B cell (primary cell): ENCODE measurements around the gene IFT122. TPM values are rescaled to one million over a fixed set of nuclear protein-coding genes. Genes with fewer than 3 reads are reported as not detected.

Experiments used
- ATAC-seq: fragments of 200-7000 bp; cut with Tn5 transposase; one replicate; pipeline ENCODE4 v1.10.0; 2021; ENCODE audit warnings: low read depth, mild to moderate bottlenecking, moderate number of reproducible peaks, moderate library complexity
- CTCF ChIA-PET: fragments of 350-600 bp; sonication (Branson Sonifier 250); formaldehyde crosslinking; loops from one replicate; lab custom pipeline; 2021; ENCODE audit warnings: antibody characterized with exemption, inconsistent platforms; lab: Charles Lee
- POLR2A ChIA-PET: fragments of 350-600 bp; sonication (Branson Sonifier 250); formaldehyde crosslinking; loops from one replicate; lab custom pipeline; 2021; ENCODE audit warnings: antibody characterized with exemption; lab: Charles Lee
- DNase-seq: peaks from one replicate; pipeline ENCODE4 v3.0.0; 2013
- H2AFZ ChIP-seq: 2 replicates; pipeline ENCODE4 v1.6.1; 2012; ENCODE audit warnings: mild to moderate bottlenecking, low read depth, low read length; ENCODE audit not compliant: insufficient read depth, poor library complexity, severe bottlenecking
- H3K27ac ChIP-seq, 2 donors: 1 replicate in 1 of 2; 2 replicates in 1 of 2; pipeline ENCODE4 v1.5.1; 2012 to 2013; ENCODE audit warnings: low read length in 2 of 2, mild to moderate bottlenecking in 2 of 2, moderate library complexity in 1 of 2
- H3K27me3 ChIP-seq, 4 experiments: fragments of 200-600 bp in 1 of 4; sonication (generic) in 1 of 4; replicated peaks in 1 of 4; 1 replicate in 2 of 4; 2 replicates in 2 of 4; pipeline versions ENCODE4 v1.6.1 to v1.7.0; 2013 to 2016; ENCODE audit warnings: low read length in 3 of 4, mild to moderate bottlenecking in 2 of 4, mixed read lengths in 1 of 4, moderate library complexity in 1 of 4; ENCODE audit not compliant: insufficient read depth in 4 of 4, control insufficient read depth in 3 of 4; ENCODE audit errors: control extremely low read depth in 1 of 4
- H3K36me3 ChIP-seq, 2 experiments: replicated peaks in 1 of 2; 1 replicate in 1 of 2; 2 replicates in 1 of 2; pipeline versions ENCODE4 v1.6.1 to v1.7.1; 2013; ENCODE audit warnings: low read length in 1 of 2; ENCODE audit not compliant: insufficient read depth in 2 of 2, control insufficient read depth in 1 of 2; ENCODE audit errors: control extremely low read depth in 1 of 2, extremely low read depth in 1 of 2
- H3K4me1 ChIP-seq, 2 donors: fragments of 200-600 bp in 1 of 2; sonication (generic) in 1 of 2; 1 replicate in 1 of 2; 2 replicates in 1 of 2; pipeline versions ENCODE4 v1.5.1 to v1.6.1; 2013 to 2017; ENCODE audit warnings: low read length in 2 of 2; ENCODE audit not compliant: control insufficient read depth in 2 of 2, insufficient read depth in 2 of 2
- H3K4me2 ChIP-seq: replicated peaks from 2 replicates; pipeline ENCODE3; 2012; ENCODE audit warnings: mild to moderate bottlenecking, low read depth, low read length; ENCODE audit not compliant: poor library complexity, severe bottlenecking
- H3K4me3 ChIP-seq, 5 experiments: fragments of 200-600 bp in 1 of 5; sonication (generic) in 1 of 5; 1 replicate in 3 of 5; 2 replicates in 2 of 5; pipeline versions ENCODE4 v1.5.1 to v1.7.0; 2011 to 2016; ENCODE audit warnings: low read length in 4 of 5, mild to moderate bottlenecking in 4 of 5, low read depth in 2 of 5, control low read depth in 1 of 5, moderate library complexity in 1 of 5; ENCODE audit not compliant: insufficient read depth in 1 of 5; ENCODE audit errors: control extremely low read depth in 1 of 5, extremely low read depth in 1 of 5
- H3K79me2 ChIP-seq: fragments of 200-600 bp; sonication (generic); one replicate; pipeline ENCODE4 v1.6.0; 2016; ENCODE audit warnings: low read length; ENCODE audit not compliant: control insufficient read depth, insufficient read depth
- H3K9ac ChIP-seq: fragments of 200-600 bp; sonication (generic); 2 replicates; pipeline ENCODE4 v1.6.1; 2017; ENCODE audit warnings: mild to moderate bottlenecking, low read length, moderate library complexity
- H3K9me3 ChIP-seq, 3 donors: one replicate each; pipeline versions ENCODE4 v1.6.1 to v1.7.1; 2013; ENCODE audit warnings: low read length in 2 of 3; ENCODE audit not compliant: control insufficient read depth in 2 of 3, insufficient read depth in 1 of 3; ENCODE audit errors: control extremely low read depth in 1 of 3
- H4K20me1 ChIP-seq: 2 replicates; pipeline ENCODE4 v1.6.0; 2012; ENCODE audit warnings: mild to moderate bottlenecking, low read length; ENCODE audit not compliant: insufficient read depth, control insufficient read depth, poor library complexity, severe bottlenecking
- H3K27ac Mint-ChIP-seq: one replicate; pipeline ENCODE4 v1.8.0; 2021; ENCODE audit warnings: mixed read lengths
- H3K27me3 Mint-ChIP-seq: one replicate; pipeline ENCODE4 v1.8.0; 2021; ENCODE audit warnings: mixed read lengths
- H3K4me1 Mint-ChIP-seq: one replicate; pipeline ENCODE4 v1.8.0; 2021; ENCODE audit warnings: mixed read lengths
- H3K4me3 Mint-ChIP-seq: one replicate; pipeline ENCODE4 v1.8.0; 2021; ENCODE audit warnings: mixed read lengths
- H3K9me3 Mint-ChIP-seq: one replicate; pipeline ENCODE4 v1.8.0; 2022; ENCODE audit warnings: mixed read lengths; ENCODE audit not compliant: insufficient read depth
- EZH2 ChIP-seq: IDR thresholded peaks from 2 replicates; pipeline ENCODE4 v1.6.1; 2012; ENCODE audit warnings: borderline replicate concordance, low read depth, mild to moderate bottlenecking, moderate library complexity, low read length; ENCODE audit not compliant: insufficient read depth, poor library complexity, severe bottlenecking
- WGBS: methylation state at CpG from one replicate; pipeline ENCODE4 v1.1.5; 2013; ENCODE audit warnings: missing lambda C conversion rate; ENCODE audit not compliant: insufficient coverage; 5-methylcytosine and 5-hydroxymethylcytosine counted together
- intact Hi-C: fragments of 100-400 bp; cut with micrococcal nuclease; formaldehyde crosslinking; loops from one replicate; pipeline ENCODE4 v1.10.0; 2022
- polyA plus RNA-seq: library from polyadenylated mRNA; depleted of rRNA; stranded (reverse); fragments of >200 nt; gene quantifications from 2 replicates; pipeline ENCODE4 v1.2.3, GENCODE V29; 2012
- total RNA-seq, 2 donors: library from RNA; stranded (reverse); fragments of 120-200 nt in 1 of 2; gene quantifications; 1 replicate in 1 of 2; 2 replicates in 1 of 2; pipeline versions ENCODE4 v1.2.3 to v1.2.4, GENCODE V29; 2013 to 2022
- TF ChIP-seq, protein P1 (sequence below): fragments of 200-600 bp; IDR thresholded peaks from one replicate; pipeline ENCODE4 v1.8.0; 2022; ENCODE audit warnings: antibody characterized with exemption, mild to moderate bottlenecking

Gene IFT122
- total and polyA plus RNA-seq, 2 donors (not counting 1 experiment from before 2014, with no cell fraction given) = 14.0 to 34.3 TPM

DNA sequence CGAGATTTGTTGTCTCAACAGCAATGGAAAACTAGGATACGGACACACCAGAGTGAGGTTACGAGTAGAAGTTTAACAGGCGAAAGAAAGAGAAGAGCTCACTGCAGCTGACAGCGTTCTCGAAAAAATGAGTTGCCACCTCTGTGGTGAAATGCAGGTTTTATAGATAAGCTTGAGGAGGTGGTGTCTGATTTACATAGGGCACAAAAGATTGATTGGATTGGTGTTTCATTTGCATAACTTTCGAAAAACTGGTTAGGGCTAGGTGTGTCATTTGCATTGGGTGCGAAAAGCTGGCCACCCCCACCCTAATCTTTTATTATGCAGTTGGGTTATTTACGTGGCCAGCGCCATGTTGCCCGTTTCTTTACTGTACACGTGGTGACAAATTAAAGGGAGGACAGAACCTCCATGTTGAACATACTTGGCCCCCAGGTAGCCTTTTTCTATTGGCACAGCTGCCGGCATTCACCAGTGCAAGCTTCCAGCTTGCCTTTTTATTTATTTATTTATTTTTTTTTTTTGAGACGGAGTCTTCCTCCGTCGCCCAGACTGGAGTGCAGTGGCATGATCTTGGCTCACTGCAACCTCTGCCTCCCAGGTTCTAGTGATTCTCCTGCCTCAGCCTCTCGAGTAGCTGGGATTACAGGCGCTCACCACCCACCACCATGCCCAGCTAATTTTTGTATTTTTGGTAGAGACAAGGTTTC lies 8.3 kb downstream of the IFT122 start:
- intact Hi-C loops = no loop called here
- Mint-ChIP-seq H3K27ac (no peak overlapping the region), H3K4me3 (no peak overlapping the region), H3K27me3 (no peaks in the 10 kb centered on the region), H3K9me3 (no peaks in the 10 kb centered on the region), H3K4me1 (no peaks in the 10 kb centered on the region)
- no peak overlapping the region for H3K27ac ChIP-seq
- H3K79me2 ChIP-seq = peaks cover 38% of the 10 kb centered on the region
- peaks cover 0 to 6% of the 10 kb centered on the region in 2 experiments for H3K36me3 ChIP-seq
- no peak overlapping the region for H2AFZ ChIP-seq
- WGBS = 97% methylated on average over 13 of the region's 18 CpGs
- H3K4me2 ChIP-seq = no peak overlapping the region
- no peaks in the 10 kb centered on the region for H3K4me1 ChIP-seq
- TF ChIP-seq, protein P1, sequence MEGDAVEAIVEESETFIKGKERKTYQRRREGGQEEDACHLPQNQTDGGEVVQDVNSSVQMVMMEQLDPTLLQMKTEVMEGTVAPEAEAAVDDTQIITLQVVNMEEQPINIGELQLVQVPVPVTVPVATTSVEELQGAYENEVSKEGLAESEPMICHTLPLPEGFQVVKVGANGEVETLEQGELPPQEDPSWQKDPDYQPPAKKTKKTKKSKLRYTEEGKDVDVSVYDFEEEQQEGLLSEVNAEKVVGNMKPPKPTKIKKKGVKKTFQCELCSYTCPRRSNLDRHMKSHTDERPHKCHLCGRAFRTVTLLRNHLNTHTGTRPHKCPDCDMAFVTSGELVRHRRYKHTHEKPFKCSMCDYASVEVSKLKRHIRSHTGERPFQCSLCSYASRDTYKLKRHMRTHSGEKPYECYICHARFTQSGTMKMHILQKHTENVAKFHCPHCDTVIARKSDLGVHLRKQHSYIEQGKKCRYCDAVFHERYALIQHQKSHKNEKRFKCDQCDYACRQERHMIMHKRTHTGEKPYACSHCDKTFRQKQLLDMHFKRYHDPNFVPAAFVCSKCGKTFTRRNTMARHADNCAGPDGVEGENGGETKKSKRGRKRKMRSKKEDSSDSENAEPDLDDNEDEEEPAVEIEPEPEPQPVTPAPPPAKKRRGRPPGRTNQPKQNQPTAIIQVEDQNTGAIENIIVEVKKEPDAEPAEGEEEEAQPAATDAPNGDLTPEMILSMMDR = no peak
- no peak for TF ChIP-seq EZH2
- no peak overlapping the region for H3K4me3 ChIP-seq
- no peak for DNase-seq
- CTCF ChIA-PET = interaction anchor here (0.9 kb wide), 1 partner anchor 50 kb away, joined by 3 read pairs; no protein-coding TSS in a partner anchor
- H3K9ac ChIP-seq = no peak overlapping the region
- H3K27me3 ChIP-seq = no peaks in the 10 kb centered on the region
- POLR2A ChIA-PET = no interaction called here
- ATAC-seq = no peak
- H3K9me3 ChIP-seq = no peaks in the 10 kb centered on the region
- no peaks in the 10 kb centered on the region for H4K20me1 ChIP-seq
